OCI-LY7 (cell line): ENCODE data around the gene CCDC88B. TPM values are rescaled to one million over a fixed set of nuclear protein-coding genes. Genes with fewer than 3 reads are reported as not detected.

Experiments used
- BruUV-seq: library from RNA; stranded (reverse); fragments of 400-500 nt; replicated peaks from 2 replicates; lab custom pipeline; 2021; lab: Mats Ljungman, UMichigan
- CTCF ChIA-PET: fragments of 300-600 bp; sonication (Branson Sonifier 250); formaldehyde crosslinking; loops from one replicate; lab custom pipeline; 2022; ENCODE audit warnings: antibody characterized with exemption; ENCODE audit not compliant: unreplicated experiment; lab: Charles Lee
- POLR2A ChIA-PET: fragments of 300-600 bp; sonication (Branson Sonifier 250); formaldehyde crosslinking; loops from one replicate; lab custom pipeline; 2022; ENCODE audit warnings: antibody characterized with exemption; lab: Charles Lee
- DNase-seq: peaks from one replicate; pipeline ENCODE4 v3.0.0-alpha.2; 2015; ENCODE audit warnings: low spot score
- H2AFZ ChIP-seq: fragments of 200-600 bp; sonication (generic), shearing (Covaris generic); 2 replicates; pipeline ENCODE4 v1.6.1; 2014; ENCODE audit warnings: mild to moderate bottlenecking, antibody characterized with exemption, low read length, moderate library complexity
- H3K27ac ChIP-seq: fragments of 200-600 bp; sonication (generic); 2 replicates; pipeline ENCODE4 v1.5.1; 2014; ENCODE audit warnings: mixed run types, low read depth, mild to moderate bottlenecking, moderate library complexity, low read length, inconsistent platforms; ENCODE audit not compliant: poor library complexity, severe bottlenecking
- H3K36me3 ChIP-seq: fragments of 200-600 bp; sonication (generic); 2 replicates; pipeline ENCODE4 v1.6.1; 2014; ENCODE audit warnings: mild to moderate bottlenecking, antibody characterized with exemption, low read length, moderate library complexity, mixed read lengths; ENCODE audit not compliant: insufficient read depth
- H3K4me1 ChIP-seq: fragments of 200-600 bp; sonication (generic); 2 replicates; pipeline ENCODE4 v1.5.1; 2014; ENCODE audit warnings: mild to moderate bottlenecking, low read length; ENCODE audit not compliant: insufficient read depth, poor library complexity, severe bottlenecking
- H3K4me2 ChIP-seq: fragments of 200-600 bp; sonication (generic); 2 replicates; pipeline ENCODE4 v1.6.1; 2014; ENCODE audit warnings: mild to moderate bottlenecking, low read length
- H3K4me3 ChIP-seq: fragments of 200-600 bp; sonication (generic); 2 replicates; pipeline ENCODE4 v1.5.1; 2014; ENCODE audit warnings: mild to moderate bottlenecking, low read depth, low read length; ENCODE audit not compliant: poor library complexity, severe bottlenecking
- H3K79me2 ChIP-seq: fragments of 200-600 bp; sonication (generic); 2 replicates; pipeline ENCODE4 v1.6.1; 2016; ENCODE audit warnings: low read depth, mild to moderate bottlenecking, low read length, moderate library complexity, mixed read lengths; ENCODE audit not compliant: insufficient read depth
- H3K9me2 ChIP-seq: fragments of 200-600 bp; sonication (generic); 2 replicates; pipeline ENCODE4 v1.6.1; 2016; ENCODE audit warnings: mild to moderate bottlenecking, low read length, mixed read lengths; ENCODE audit not compliant: insufficient read depth
- H3K9me3 ChIP-seq: fragments of 200-600 bp; sonication (generic); 2 replicates; pipeline ENCODE4 v1.6.1; 2014; ENCODE audit warnings: mild to moderate bottlenecking, mixed run types, low read length, mixed read lengths
- H4K20me1 ChIP-seq: fragments of 200-600 bp; sonication (generic); 2 replicates; pipeline ENCODE4 v1.6.1; 2014; ENCODE audit warnings: mild to moderate bottlenecking, antibody characterized with exemption, low read length, moderate library complexity, mixed read lengths; ENCODE audit not compliant: insufficient read depth
- EZH2phosphoT487 ChIP-seq: fragments of 200-600 bp; sonication (generic); IDR thresholded peaks from 2 replicates; pipeline ENCODE4 v1.6.1; 2018; ENCODE audit warnings: low read depth, borderline replicate concordance, mild to moderate bottlenecking, mixed run types, antibody characterized with exemption, low read length, moderate library complexity, mixed read lengths
- intact Hi-C: fragments of 100-400 bp; cut with micrococcal nuclease; formaldehyde crosslinking; loops from one replicate; pipeline ENCODE4 v1.10.0; 2022; ENCODE audit not compliant: unreplicated experiment
- total RNA-seq, 2 experiments: library from RNA; depleted of rRNA in 1 of 2; stranded (reverse); fragments of >200 nt in 1 of 2; shearing (Covaris generic) in 1 of 2; gene quantifications; 2 replicates each; pipeline ENCODE4 v1.2.3, GENCODE V29; 2014 to 2022
- TF ChIP-seq, protein P1 (sequence below): fragments of 200-600 bp; sonication (generic); conservative IDR thresholded peaks from 2 replicates; pipeline ENCODE4 v1.5.1; 2014; ENCODE audit warnings: mild to moderate bottlenecking, antibody characterized with exemption, low read length, moderate library complexity, mixed read lengths

CCDC88B gene
- total RNA-seq, 2 experiments from 2014 or later, result 40.7 to 67.2 TPM

- no peak overlapping the region for H3K27ac ChIP-seq
- POLR2A ChIA-PET, result interaction anchor here (0.6 to 3.6 kb wide), 2 partner anchors 26 to 158 kb away, joined by 3 to 22 read pairs; partner anchors contain the start of genes PRDX5 and TRMT112
- H3K9me3 ChIP-seq, result no peaks in the 10 kb centered on the region
- no TSS peak for BruUV-seq
- DNase-seq, result no peak
- peak overlapping the region; percentile 90; the same call in 1 of the 2 replicates for H3K4me2 ChIP-seq
- H4K20me1 ChIP-seq, result no peaks in the 10 kb centered on the region
- TF ChIP-seq, protein P1, sequence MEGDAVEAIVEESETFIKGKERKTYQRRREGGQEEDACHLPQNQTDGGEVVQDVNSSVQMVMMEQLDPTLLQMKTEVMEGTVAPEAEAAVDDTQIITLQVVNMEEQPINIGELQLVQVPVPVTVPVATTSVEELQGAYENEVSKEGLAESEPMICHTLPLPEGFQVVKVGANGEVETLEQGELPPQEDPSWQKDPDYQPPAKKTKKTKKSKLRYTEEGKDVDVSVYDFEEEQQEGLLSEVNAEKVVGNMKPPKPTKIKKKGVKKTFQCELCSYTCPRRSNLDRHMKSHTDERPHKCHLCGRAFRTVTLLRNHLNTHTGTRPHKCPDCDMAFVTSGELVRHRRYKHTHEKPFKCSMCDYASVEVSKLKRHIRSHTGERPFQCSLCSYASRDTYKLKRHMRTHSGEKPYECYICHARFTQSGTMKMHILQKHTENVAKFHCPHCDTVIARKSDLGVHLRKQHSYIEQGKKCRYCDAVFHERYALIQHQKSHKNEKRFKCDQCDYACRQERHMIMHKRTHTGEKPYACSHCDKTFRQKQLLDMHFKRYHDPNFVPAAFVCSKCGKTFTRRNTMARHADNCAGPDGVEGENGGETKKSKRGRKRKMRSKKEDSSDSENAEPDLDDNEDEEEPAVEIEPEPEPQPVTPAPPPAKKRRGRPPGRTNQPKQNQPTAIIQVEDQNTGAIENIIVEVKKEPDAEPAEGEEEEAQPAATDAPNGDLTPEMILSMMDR, result no peak
- no peak for TF ChIP-seq EZH2phosphoT487
- CTCF ChIA-PET, result interaction anchor here (1.0 to 1.2 kb wide), 2 partner anchors 25 to 345 kb away, joined by 3 to 12 read pairs; partner anchors contain the start of genes PRDX5 and TRMT112
- H3K4me1 ChIP-seq, result peaks cover 35% of the 10 kb centered on the region
- H3K36me3 ChIP-seq, result peaks cover 32% of the 10 kb centered on the region
- intact Hi-C loops, result loop anchor here (1.0 kb wide), 1 partner anchor 12 kb away; no protein-coding TSS in a partner anchor
- H3K4me3 ChIP-seq, result peak overlapping the region; percentile 50
- peaks cover 10% of the 10 kb centered on the region; the same call in 1 of the 2 replicates for H3K79me2 ChIP-seq
- H2AFZ ChIP-seq, result no peak overlapping the region
- no peaks in the 10 kb centered on the region for H3K9me2 ChIP-seq
Observed at GRCh38 chr11:64342869-64343745, 3.1 kb downstream of the CCDC88B start.

- ChIA-PET CTCF (no interaction called here), POLR2A (interaction anchor here (0.6 kb wide), 1 partner anchor 159 kb away, joined by 3 read pairs; no protein-coding TSS in a partner anchor)
- intact Hi-C loops, result no loop called here
- Histone ChIP-seq H3K4me3 (no peak overlapping the region), H2AFZ (no peak overlapping the region), H3K4me1 (peaks cover 26% of the 10 kb centered on the region), H3K9me3 (no peaks in the 10 kb centered on the region), H3K9me2 (no peaks in the 10 kb centered on the region), H4K20me1 (no peaks in the 10 kb centered on the region), H3K79me2 (peaks cover 9% of the 10 kb centered on the region; the same call in 1 of the 2 replicates), H3K27ac (no peak overlapping the region), H3K36me3 (peaks cover 29% of the 10 kb centered on the region), H3K4me2 (no peak overlapping the region)
- no peak for TF ChIP-seq EZH2phosphoT487
- TF ChIP-seq, protein P1, result peak; percentile 49
- no TSS peak for BruUV-seq
- no peak for DNase-seq
Observed at GRCh38 chr11:64343767-64344559, 4.0 kb downstream of the CCDC88B start.
